ENCODE data around the gene FRS3. TPM values are rescaled to one million over a fixed set of nuclear protein-coding genes. Genes with fewer than 3 reads are reported as not detected.
A peak's percentile ranks its signal among the peaks of the same experiment; 100 is the strongest.

FRS3 gene
- total and polyA plus RNA-seq, 9 of the 15 experiments (the other 6 are each of a cell fraction or from before 2014, with no cell fraction given) = 0.03 to 3.7 (median 1.6) TPM

DNA sequence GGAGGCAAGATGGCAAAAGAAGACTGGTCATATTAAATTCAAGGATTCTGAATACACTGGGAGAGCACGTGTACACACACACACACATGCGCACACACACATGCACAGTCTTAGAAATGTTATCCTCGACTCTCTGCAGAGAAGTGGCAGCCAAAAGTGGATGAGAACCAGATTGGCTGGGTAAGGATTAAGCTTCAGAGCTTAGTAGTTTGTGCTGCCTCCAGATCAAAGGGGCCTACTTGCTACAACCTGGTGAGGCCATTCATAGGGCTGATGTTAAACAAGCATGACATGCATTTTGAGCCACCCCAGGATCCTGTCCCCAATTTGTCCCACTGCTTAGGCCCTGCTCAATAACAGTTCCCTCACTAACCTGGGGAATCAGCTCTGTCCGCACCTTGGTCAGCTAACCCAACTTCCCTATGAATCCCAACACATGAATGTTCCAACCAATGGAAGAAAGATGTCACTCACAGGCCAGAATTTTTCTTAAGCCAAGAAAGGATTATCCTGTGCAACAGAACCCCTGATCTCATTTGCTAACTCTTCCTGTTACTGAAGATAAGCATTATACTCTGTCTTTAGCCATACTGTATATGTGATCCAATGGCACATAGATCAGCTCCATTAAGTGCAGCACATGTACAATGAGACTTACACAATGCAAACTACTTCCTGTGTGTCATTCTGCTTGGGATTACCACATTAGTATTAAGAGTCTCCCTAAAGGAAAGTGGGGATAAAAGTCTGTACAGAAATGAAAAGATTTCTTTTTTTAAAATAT lies 38.8 kb upstream of the FRS3 start (continued):
- TF ChIP-seq, protein P1, sequence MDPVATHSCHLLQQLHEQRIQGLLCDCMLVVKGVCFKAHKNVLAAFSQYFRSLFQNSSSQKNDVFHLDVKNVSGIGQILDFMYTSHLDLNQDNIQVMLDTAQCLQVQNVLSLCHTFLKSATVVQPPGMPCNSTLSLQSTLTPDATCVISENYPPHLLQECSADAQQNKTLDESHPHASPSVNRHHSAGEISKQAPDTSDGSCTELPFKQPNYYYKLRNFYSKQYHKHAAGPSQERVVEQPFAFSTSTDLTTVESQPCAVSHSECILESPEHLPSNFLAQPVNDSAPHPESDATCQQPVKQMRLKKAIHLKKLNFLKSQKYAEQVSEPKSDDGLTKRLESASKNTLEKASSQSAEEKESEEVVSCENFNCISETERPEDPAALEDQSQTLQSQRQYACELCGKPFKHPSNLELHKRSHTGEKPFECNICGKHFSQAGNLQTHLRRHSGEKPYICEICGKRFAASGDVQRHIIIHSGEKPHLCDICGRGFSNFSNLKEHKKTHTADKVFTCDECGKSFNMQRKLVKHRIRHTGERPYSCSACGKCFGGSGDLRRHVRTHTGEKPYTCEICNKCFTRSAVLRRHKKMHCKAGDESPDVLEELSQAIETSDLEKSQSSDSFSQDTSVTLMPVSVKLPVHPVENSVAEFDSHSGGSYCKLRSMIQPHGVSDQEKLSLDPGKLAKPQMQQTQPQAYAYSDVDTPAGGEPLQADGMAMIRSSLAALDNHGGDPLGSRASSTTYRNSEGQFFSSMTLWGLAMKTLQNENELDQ (CRISPR knock-in tag; IDR thresholded peaks at IDR 0.05; ENCODE audit: borderline replicate concordance) = no peak
- TF ChIP-seq RFX7 (CRISPR knock-in tag; IDR thresholded peaks at IDR 0.05) (no peak), NONO (IDR thresholded peaks at IDR 0.05; ENCODE audit: low read depth in 2 of 2, low read length in 1 of 2) (peak in 1 of 2 experiments; percentile 63; a peak in 1 of 4 replicates), CEBPB (tag; IDR thresholded peaks at IDR 0.05) (peak; percentile 87), CBX5 (IDR thresholded peaks at IDR 0.05; ENCODE audit: borderline replicate concordance, low read depth) (no peak), SPI1 (IDR thresholded peaks at IDR 0.05; ENCODE audit: borderline replicate concordance, low read depth, low read length) (no peak), TCF7 (IDR thresholded peaks at IDR 0.05; ENCODE audit: borderline replicate concordance) (no peak), FOSL1 (tag; conservative IDR thresholded peaks at IDR 0.05) (peak; percentile 63), KDM5B (IDR thresholded peaks at IDR 0.05; ENCODE audit: insufficient replicate concordance, low read depth, low read length) (no peak), RAD21 (CRISPR knock-in tag; conservative IDR thresholded peaks at IDR 0.05 in 1 of 2, IDR thresholded peaks at IDR 0.05 in 1 of 2) (peak in 1 of 2 experiments; percentile 13; a peak in 2 of 4 replicates), ZNF274 (IDR thresholded peaks at IDR 0.05; ENCODE audit: borderline replicate concordance, low read depth, low read length) (no peak), SMARCC2 (IDR thresholded peaks at IDR 0.05; ENCODE audit: low read depth) (peak; percentile 79; the same call in 1 of the 2 replicates), YY1 (IDR thresholded peaks at IDR 0.05; ENCODE audit: borderline replicate concordance in 1 of 3, control insufficient read depth in 1 of 3, extremely low read depth in 1 of 3, insufficient read depth in 3 of 3, insufficient read length in 1 of 3, insufficient replicate concordance in 2 of 3, low read depth in 1 of 3, low read length in 2 of 3) (peak in 1 of 3 experiments; percentile 27), WHSC1 (IDR thresholded peaks at IDR 0.05; ENCODE audit: low read length) (no peak), MTA1 (IDR thresholded peaks at IDR 0.05; ENCODE audit: borderline replicate concordance) (no peak), KLF16 (IDR thresholded peaks at IDR 0.05) (peak; percentile 65; the same call in 1 of the 2 replicates)
- TF ChIP-seq, protein P2, sequence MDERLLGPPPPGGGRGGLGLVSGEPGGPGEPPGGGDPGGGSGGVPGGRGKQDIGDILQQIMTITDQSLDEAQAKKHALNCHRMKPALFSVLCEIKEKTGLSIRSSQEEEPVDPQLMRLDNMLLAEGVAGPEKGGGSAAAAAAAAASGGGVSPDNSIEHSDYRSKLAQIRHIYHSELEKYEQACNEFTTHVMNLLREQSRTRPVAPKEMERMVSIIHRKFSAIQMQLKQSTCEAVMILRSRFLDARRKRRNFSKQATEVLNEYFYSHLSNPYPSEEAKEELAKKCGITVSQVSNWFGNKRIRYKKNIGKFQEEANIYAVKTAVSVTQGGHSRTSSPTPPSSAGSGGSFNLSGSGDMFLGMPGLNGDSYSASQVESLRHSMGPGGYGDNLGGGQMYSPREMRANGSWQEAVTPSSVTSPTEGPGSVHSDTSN (CRISPR knock-in tag; IDR thresholded peaks at IDR 0.05; ENCODE audit: low read depth) = 0 out of 2 replicates have a peak, but pooled peaks have one; percentile 14
- TF ChIP-seq, protein P2 (tag; conservative IDR thresholded peaks at IDR 0.05; ENCODE audit: low read depth) = no peak; the same call in 1 of the 2 replicates
- TF ChIP-seq, protein P3, sequence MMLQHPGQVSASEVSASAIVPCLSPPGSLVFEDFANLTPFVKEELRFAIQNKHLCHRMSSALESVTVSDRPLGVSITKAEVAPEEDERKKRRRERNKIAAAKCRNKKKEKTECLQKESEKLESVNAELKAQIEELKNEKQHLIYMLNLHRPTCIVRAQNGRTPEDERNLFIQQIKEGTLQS (IDR thresholded peaks at IDR 0.05) = peak; percentile 62
- TF ChIP-seq, protein P3 (CRISPR knock-in tag; conservative IDR thresholded peaks at IDR 0.05) = no peak

Measured in K562 (cell line).